ENCODE data around the gene GATAD2A. TPM values are rescaled to one million over a fixed set of nuclear protein-coding genes. Genes with fewer than 3 reads are reported as not detected.

The GATAD2A gene
- total RNA-seq = 57.1 and 57.8 TPM in 2 replicates

GRCh38 chr19:19404879-19405860 lies at the start of gene GATAD2A:
GATAD2A (plus strand) TSS chr19:19405675; CDS start chr19:19465346, 59,671 bp downstream.

GRCh38 chr19:19514881-19515641 lies 109.6 kb downstream of the GATAD2A start, which contains the start of gene TSSK6:
TSSK6 (minus strand) TSS chr19:19515548; CDS start chr19:19515427, 121 bp downstream.

GRCh38 chr19:19515642-19516519 lies 110.4 kb downstream of the GATAD2A start, which contains the start of gene NDUFA13:
NDUFA13 (plus strand) TSS chr19:19516225; CDS start chr19:19516239, 14 bp downstream.

GRCh38 chr19:19528721-19529490 lies 123.4 kb downstream of the GATAD2A start, which contains the start of gene YJEFN3:
YJEFN3 (plus strand) TSS chr19:19528911; CDS start chr19:19528933, 22 bp downstream.

GRCh38 chr19:19538061-19538784 lies 132.7 kb downstream of the GATAD2A start, which contains the start of gene CILP2:
CILP2 (plus strand) TSS chr19:19538265; CDS start chr19:19538350, 85 bp downstream.

Other genes with a start within 250 kb of the GATAD2A start
- gene MEF2B, start 235.4 kb upstream of the GATAD2A start, total RNA-seq = 0.11 TPM in 1 of 2 replicates, not detected in the other
- 12.7 and 15.9 TPM in 2 replicates for gene BORCS8, start 213.5 kb upstream of the GATAD2A start, total RNA-seq
- 76.4 and 79.7 TPM in 2 replicates for gene RFXANK, start 213.4 kb upstream of the GATAD2A start, total RNA-seq
- gene NR2C2AP, start 202.3 kb upstream of the GATAD2A start, total RNA-seq = 14.3 and 27.3 TPM in 2 replicates
- not detected in 2 replicates for gene NCAN, start 193.7 kb upstream of the GATAD2A start, total RNA-seq
- not detected in 2 replicates for gene TM6SF2, start 132.4 kb upstream of the GATAD2A start, total RNA-seq
- gene SUGP1, start 85.2 kb upstream of the GATAD2A start, total RNA-seq = 17.6 and 19.9 TPM in 2 replicates
- gene MAU2, start 84.8 kb upstream of the GATAD2A start, total RNA-seq = 9.5 and 14.8 TPM in 2 replicates
- 0.34 and 1.3 TPM in 2 replicates for gene TSSK6, start 109.9 kb downstream of the GATAD2A start, total RNA-seq
- 125 and 206 TPM in 2 replicates for gene NDUFA13, start 110.5 kb downstream of the GATAD2A start, total RNA-seq
- 0.46 and 1.3 TPM in 2 replicates for gene YJEFN3, start 123.2 kb downstream of the GATAD2A start, total RNA-seq
- gene CILP2, start 132.6 kb downstream of the GATAD2A start, total RNA-seq = 0.08 and 0.31 TPM in 2 replicates
- gene PBX4, start 213.0 kb downstream of the GATAD2A start, total RNA-seq = 0.46 and 0.86 TPM in 2 replicates
- 27.2 and 37.4 TPM in 2 replicates for gene LPAR2, start 222.5 kb downstream of the GATAD2A start, total RNA-seq
- 11.6 and 29.2 TPM in 2 replicates for gene GMIP, start 238.0 kb downstream of the GATAD2A start, total RNA-seq

Data from hair follicular keratinocyte (primary cell).